ENCODE measurements around the gene WBP1L. TPM values are rescaled to one million over a fixed set of nuclear protein-coding genes. Genes with fewer than 3 reads are reported as not detected.
A peak's percentile ranks its signal among the peaks of the same experiment; 100 is the strongest.

The WBP1L gene
- total and polyA plus RNA-seq, 2 of the 13 experiments (the other 11 are each of a cell fraction or from before 2014, with no cell fraction given): 8.3 to 12.3 TPM

- TF ChIP-seq, protein P1, sequence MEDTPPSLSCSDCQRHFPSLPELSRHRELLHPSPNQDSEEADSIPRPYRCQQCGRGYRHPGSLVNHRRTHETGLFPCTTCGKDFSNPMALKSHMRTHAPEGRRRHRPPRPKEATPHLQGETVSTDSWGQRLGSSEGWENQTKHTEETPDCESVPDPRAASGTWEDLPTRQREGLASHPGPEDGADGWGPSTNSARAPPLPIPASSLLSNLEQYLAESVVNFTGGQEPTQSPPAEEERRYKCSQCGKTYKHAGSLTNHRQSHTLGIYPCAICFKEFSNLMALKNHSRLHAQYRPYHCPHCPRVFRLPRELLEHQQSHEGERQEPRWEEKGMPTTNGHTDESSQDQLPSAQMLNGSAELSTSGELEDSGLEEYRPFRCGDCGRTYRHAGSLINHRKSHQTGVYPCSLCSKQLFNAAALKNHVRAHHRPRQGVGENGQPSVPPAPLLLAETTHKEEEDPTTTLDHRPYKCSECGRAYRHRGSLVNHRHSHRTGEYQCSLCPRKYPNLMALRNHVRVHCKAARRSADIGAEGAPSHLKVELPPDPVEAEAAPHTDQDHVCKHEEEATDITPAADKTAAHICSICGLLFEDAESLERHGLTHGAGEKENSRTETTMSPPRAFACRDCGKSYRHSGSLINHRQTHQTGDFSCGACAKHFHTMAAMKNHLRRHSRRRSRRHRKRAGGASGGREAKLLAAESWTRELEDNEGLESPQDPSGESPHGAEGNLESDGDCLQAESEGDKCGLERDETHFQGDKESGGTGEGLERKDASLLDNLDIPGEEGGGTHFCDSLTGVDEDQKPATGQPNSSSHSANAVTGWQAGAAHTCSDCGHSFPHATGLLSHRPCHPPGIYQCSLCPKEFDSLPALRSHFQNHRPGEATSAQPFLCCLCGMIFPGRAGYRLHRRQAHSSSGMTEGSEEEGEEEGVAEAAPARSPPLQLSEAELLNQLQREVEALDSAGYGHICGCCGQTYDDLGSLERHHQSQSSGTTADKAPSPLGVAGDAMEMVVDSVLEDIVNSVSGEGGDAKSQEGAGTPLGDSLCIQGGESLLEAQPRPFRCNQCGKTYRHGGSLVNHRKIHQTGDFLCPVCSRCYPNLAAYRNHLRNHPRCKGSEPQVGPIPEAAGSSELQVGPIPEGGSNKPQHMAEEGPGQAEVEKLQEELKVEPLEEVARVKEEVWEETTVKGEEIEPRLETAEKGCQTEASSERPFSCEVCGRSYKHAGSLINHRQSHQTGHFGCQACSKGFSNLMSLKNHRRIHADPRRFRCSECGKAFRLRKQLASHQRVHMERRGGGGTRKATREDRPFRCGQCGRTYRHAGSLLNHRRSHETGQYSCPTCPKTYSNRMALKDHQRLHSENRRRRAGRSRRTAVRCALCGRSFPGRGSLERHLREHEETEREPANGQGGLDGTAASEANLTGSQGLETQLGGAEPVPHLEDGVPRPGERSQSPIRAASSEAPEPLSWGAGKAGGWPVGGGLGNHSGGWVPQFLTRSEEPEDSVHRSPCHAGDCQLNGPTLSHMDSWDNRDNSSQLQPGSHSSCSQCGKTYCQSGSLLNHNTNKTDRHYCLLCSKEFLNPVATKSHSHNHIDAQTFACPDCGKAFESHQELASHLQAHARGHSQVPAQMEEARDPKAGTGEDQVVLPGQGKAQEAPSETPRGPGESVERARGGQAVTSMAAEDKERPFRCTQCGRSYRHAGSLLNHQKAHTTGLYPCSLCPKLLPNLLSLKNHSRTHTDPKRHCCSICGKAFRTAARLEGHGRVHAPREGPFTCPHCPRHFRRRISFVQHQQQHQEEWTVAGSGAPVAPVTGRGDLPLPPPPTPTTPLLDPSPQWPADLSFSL (CRISPR knock-in tag; IDR thresholded peaks at IDR 0.05): 0 out of 2 replicates have a peak, but pooled peaks have one; percentile 20
- TF ChIP-seq MTA3 (CRISPR knock-in tag; IDR thresholded peaks at IDR 0.05) (no peak), RARG (CRISPR knock-in tag; IDR thresholded peaks at IDR 0.05; ENCODE audit: low read depth) (no peak), NKX3-1 (CRISPR knock-in tag; IDR thresholded peaks at IDR 0.05) (0 out of 2 replicates have a peak, but pooled peaks have one; percentile 61), AHDC1 (CRISPR knock-in tag; IDR thresholded peaks at IDR 0.05; ENCODE audit: borderline replicate concordance) (no peak), DR1 (CRISPR knock-in tag; IDR thresholded peaks at IDR 0.05) (no peak), PRPF4 (IDR thresholded peaks at IDR 0.05; ENCODE audit: low read depth, low read length, poor library complexity, severe bottlenecking) (no peak), HES4 (CRISPR knock-in tag; IDR thresholded peaks at IDR 0.05; ENCODE audit: borderline replicate concordance) (no peak; the same call in 1 of the 2 replicates), ZFP82 (CRISPR knock-in tag; IDR thresholded peaks at IDR 0.05; ENCODE audit: borderline replicate concordance) (no peak), TMF1 (CRISPR knock-in tag; IDR thresholded peaks at IDR 0.05; ENCODE audit: low read depth) (peak; percentile 62; the same call in 1 of the 2 replicates), UBTF (CRISPR knock-in tag; IDR thresholded peaks at IDR 0.05) (no peak; the same call in 1 of the 2 replicates)
- TF ChIP-seq, protein P2, sequence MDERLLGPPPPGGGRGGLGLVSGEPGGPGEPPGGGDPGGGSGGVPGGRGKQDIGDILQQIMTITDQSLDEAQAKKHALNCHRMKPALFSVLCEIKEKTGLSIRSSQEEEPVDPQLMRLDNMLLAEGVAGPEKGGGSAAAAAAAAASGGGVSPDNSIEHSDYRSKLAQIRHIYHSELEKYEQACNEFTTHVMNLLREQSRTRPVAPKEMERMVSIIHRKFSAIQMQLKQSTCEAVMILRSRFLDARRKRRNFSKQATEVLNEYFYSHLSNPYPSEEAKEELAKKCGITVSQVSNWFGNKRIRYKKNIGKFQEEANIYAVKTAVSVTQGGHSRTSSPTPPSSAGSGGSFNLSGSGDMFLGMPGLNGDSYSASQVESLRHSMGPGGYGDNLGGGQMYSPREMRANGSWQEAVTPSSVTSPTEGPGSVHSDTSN (CRISPR knock-in tag; IDR thresholded peaks at IDR 0.05): no peak
These were observed 28.9 kb upstream of the WBP1L start, which contains the start of gene SFXN2 (continued) for GRCh38 chr10:102714621-102715455.
